ENCODE measurements around the gene EPGN.

The EPGN gene

GRCh38 chr4:74267998-74268606 lies 40.2 kb upstream of the EPGN start:
- no peak for TF ChIP-seq CTCF (IDR thresholded peaks at IDR 0.05; ENCODE audit: insufficient read depth, low read length, poor library complexity, severe bottlenecking)
- H3K4me3 ChIP-seq (replicated peaks; ENCODE audit: low read depth, low read length), result no peak overlapping the region
- no peaks in the 10 kb centered on the region for H3K36me3 ChIP-seq (ENCODE audit: control insufficient read depth, insufficient read depth, low read length)
- no peaks in the 10 kb centered on the region for H3K27me3 ChIP-seq (replicated peaks; ENCODE audit: control insufficient read depth, insufficient read depth, low read length)
- DNase-seq (ENCODE audit: extremely low read depth, insufficient read length), result no peak

GRCh38 chr4:74268643-74269042 lies 39.6 kb upstream of the EPGN start:
- Histone ChIP-seq H3K27me3 (replicated peaks; ENCODE audit: control insufficient read depth, insufficient read depth, low read length) (no peaks in the 10 kb centered on the region), H3K4me3 (replicated peaks; ENCODE audit: low read depth, low read length) (no peak overlapping the region), H3K36me3 (ENCODE audit: control insufficient read depth, insufficient read depth, low read length) (no peaks in the 10 kb centered on the region)
- no peak for DNase-seq (ENCODE audit: extremely low read depth, insufficient read length)
- TF ChIP-seq CTCF (IDR thresholded peaks at IDR 0.05; ENCODE audit: insufficient read depth, low read length, poor library complexity, severe bottlenecking), result no peak

GRCh38 chr4:74278490-74278889 lies 29.8 kb upstream of the EPGN start:
- H3K4me3 ChIP-seq (replicated peaks; ENCODE audit: low read depth, low read length), result no peak overlapping the region
- no peak for DNase-seq (ENCODE audit: extremely low read depth, insufficient read length)
- no peaks in the 10 kb centered on the region for H3K36me3 ChIP-seq (ENCODE audit: control insufficient read depth, insufficient read depth, low read length)
- TF ChIP-seq CTCF (IDR thresholded peaks at IDR 0.05; ENCODE audit: insufficient read depth, low read length, poor library complexity, severe bottlenecking), result no peak
- no peaks in the 10 kb centered on the region for H3K27me3 ChIP-seq (replicated peaks; ENCODE audit: control insufficient read depth, insufficient read depth, low read length)

- TF ChIP-seq CTCF (IDR thresholded peaks at IDR 0.05; ENCODE audit: insufficient read depth, low read length, poor library complexity, severe bottlenecking), result no peak
- no peaks in the 10 kb centered on the region for H3K27me3 ChIP-seq (replicated peaks; ENCODE audit: control insufficient read depth, insufficient read depth, low read length)
- no peak for DNase-seq (ENCODE audit: extremely low read depth, insufficient read length)
- H3K36me3 ChIP-seq (ENCODE audit: control insufficient read depth, insufficient read depth, low read length), result no peaks in the 10 kb centered on the region
- no peak overlapping the region for H3K4me3 ChIP-seq (replicated peaks; ENCODE audit: low read depth, low read length)
Measured at GRCh38 chr4:74279716-74280115, 28.6 kb upstream of the EPGN start.

GRCh38 chr4:74282926-74283325 lies 25.3 kb upstream of the EPGN start:
- no peak for TF ChIP-seq CTCF (IDR thresholded peaks at IDR 0.05; ENCODE audit: insufficient read depth, low read length, poor library complexity, severe bottlenecking)
- H3K27me3 ChIP-seq (replicated peaks; ENCODE audit: control insufficient read depth, insufficient read depth, low read length), result no peaks in the 10 kb centered on the region
- DNase-seq (ENCODE audit: extremely low read depth, insufficient read length), result no peak
- H3K36me3 ChIP-seq (ENCODE audit: control insufficient read depth, insufficient read depth, low read length), result no peaks in the 10 kb centered on the region
- no peak overlapping the region for H3K4me3 ChIP-seq (replicated peaks; ENCODE audit: low read depth, low read length)

GRCh38 chr4:74283614-74284013 lies 24.7 kb upstream of the EPGN start:
- TF ChIP-seq CTCF (IDR thresholded peaks at IDR 0.05; ENCODE audit: insufficient read depth, low read length, poor library complexity, severe bottlenecking), result no peak
- H3K27me3 ChIP-seq (replicated peaks; ENCODE audit: control insufficient read depth, insufficient read depth, low read length), result no peaks in the 10 kb centered on the region
- DNase-seq (ENCODE audit: extremely low read depth, insufficient read length), result no peak
- H3K4me3 ChIP-seq (replicated peaks; ENCODE audit: low read depth, low read length), result no peak overlapping the region
- no peaks in the 10 kb centered on the region for H3K36me3 ChIP-seq (ENCODE audit: control insufficient read depth, insufficient read depth, low read length)
